ENCODE measurements around the gene GPR176. TPM values are rescaled to one million over a fixed set of nuclear protein-coding genes. Genes with fewer than 3 reads are reported as not detected.
"Not testable (repeated sequence)": the region's sequence is repeated elsewhere in the genome, so short reads cannot be mapped to it uniquely, and the experiment has no call there.

GPR176 gene
- total RNA-seq, 2 donors from 2014 or later = 43.0 to 88.0 TPM

DNA sequence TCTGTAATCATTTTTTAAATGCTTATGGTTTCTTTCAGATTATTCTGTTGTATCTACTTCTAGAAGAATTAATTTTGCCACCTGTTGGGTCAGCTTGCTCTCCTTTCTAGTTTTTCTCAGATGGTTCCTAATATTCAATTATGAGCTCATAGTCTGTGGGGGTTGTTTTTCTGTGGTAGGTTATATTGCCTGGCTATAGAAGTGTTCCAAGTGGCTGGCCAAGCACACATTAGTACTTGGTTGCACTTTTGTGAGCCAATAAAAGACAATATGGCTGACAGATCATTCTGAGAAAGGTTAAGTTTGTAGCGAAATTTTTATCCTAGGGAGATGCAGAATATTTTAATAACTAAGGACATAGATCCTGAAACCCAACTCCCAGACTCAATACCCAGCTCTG, 105.6 kb downstream of the GPR176 start:
- Histone ChIP-seq H3K27ac (no peak overlapping the region), H3K36me3 (no peaks in the 10 kb centered on the region), H3K4me1 (ENCODE audit: control insufficient read depth in 1 of 2, low read depth in 2 of 2) (peaks cover 0 to 9% of the 10 kb centered on the region in 2 donors), H3K9me3 (no peaks in the 10 kb centered on the region), H3K4me3 (no peak overlapping the region), H3K27me3 (replicated peaks; ENCODE audit: insufficient read depth) (no peaks in the 10 kb centered on the region)
- TF ChIP-seq CTCF (IDR thresholded peaks at IDR 0.05) = no peak
- no peak for DNase-seq (ENCODE audit: low spot score)
- ATAC-seq (ENCODE audit: insufficient number of reproducible peaks, low FRiP score, low read depth) = no peak

DNA sequence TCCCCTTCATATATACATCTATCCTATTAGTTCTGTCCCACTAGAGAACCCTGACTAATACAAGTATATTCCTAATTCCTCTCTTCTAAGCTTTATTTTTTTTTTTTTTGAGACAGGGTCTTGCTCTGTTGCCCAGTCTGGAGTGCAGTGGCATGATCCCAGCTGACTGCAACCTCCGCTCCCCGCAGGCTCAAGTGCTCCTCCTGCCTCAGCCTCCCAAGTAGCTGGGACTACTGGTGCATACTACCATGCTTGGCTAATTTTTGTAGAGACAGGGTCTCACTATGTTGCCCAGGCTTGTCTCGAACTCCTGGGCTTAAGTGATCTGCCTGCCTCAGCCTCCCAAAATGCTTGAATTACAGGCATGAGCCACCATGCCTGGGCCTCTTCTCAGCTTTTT, 107.4 kb downstream of the GPR176 start:
- H3K4me1 ChIP-seq (ENCODE audit: control insufficient read depth in 1 of 2, low read depth in 2 of 2); H3K36me3 ChIP-seq; H3K9me3 ChIP-seq; ATAC-seq (ENCODE audit: insufficient number of reproducible peaks, low FRiP score, low read depth); H3K27me3 ChIP-seq (replicated peaks; ENCODE audit: insufficient read depth); DNase-seq (ENCODE audit: low spot score); H3K4me3 ChIP-seq; H3K27ac ChIP-seq: not testable (repeated sequence)

- DNase-seq (ENCODE audit: low spot score) (no peak), ATAC-seq (ENCODE audit: insufficient number of reproducible peaks, low FRiP score, low read depth) (no peak)
- H3K27me3 ChIP-seq (replicated peaks; ENCODE audit: insufficient read depth) = no peaks in the 10 kb centered on the region
- no peaks in the 10 kb centered on the region for H3K9me3 ChIP-seq
- H3K36me3 ChIP-seq = no peaks in the 10 kb centered on the region
- no peaks in the 10 kb centered on the region for H3K4me1 ChIP-seq (ENCODE audit: control insufficient read depth in 1 of 2, low read depth in 2 of 2)
- H3K27ac ChIP-seq = no peak overlapping the region
- no peak for TF ChIP-seq CTCF (IDR thresholded peaks at IDR 0.05)
- H3K4me3 ChIP-seq = no peak overlapping the region
Observed at GRCh38 chr15:39808909-39809308, 111.2 kb downstream of the GPR176 start.

GRCh38 chr15:39807791-39808190, 112.3 kb downstream of the GPR176 start:
- ATAC-seq (ENCODE audit: insufficient number of reproducible peaks, low FRiP score, low read depth) = no peak
- no peaks in the 10 kb centered on the region for H3K4me1 ChIP-seq (ENCODE audit: control insufficient read depth in 1 of 2, low read depth in 2 of 2)
- no peak overlapping the region for H3K27ac ChIP-seq
- TF ChIP-seq CTCF (IDR thresholded peaks at IDR 0.05) = no peak
- no peak overlapping the region for H3K4me3 ChIP-seq
- no peaks in the 10 kb centered on the region for H3K27me3 ChIP-seq (replicated peaks; ENCODE audit: insufficient read depth)
- no peak for DNase-seq (ENCODE audit: low spot score)
- no peaks in the 10 kb centered on the region for H3K9me3 ChIP-seq
- no peaks in the 10 kb centered on the region for H3K36me3 ChIP-seq

DNA sequence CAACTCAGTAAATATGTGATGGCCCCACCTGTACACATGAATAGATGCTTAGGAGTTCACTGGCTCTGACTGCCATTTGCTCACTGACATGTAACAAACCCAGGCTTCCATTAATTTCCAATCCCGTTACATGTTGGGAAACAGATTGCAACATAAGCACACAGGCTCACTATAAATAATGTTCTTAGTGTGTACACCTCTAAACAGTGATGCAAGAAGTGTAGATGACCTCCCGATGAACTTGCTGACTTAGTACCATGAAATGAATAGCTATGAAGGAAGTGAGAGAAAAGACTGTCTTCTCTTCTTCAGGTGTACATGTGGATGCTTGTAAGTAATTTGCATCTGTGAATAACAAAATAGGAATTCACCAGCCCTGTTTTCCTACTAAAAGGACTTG, 116.0 kb downstream of the GPR176 start:
- Histone ChIP-seq H3K9me3 (no peaks in the 10 kb centered on the region), H3K27me3 (replicated peaks; ENCODE audit: insufficient read depth) (no peaks in the 10 kb centered on the region), H3K27ac (no peak overlapping the region), H3K36me3 (peaks cover 17% of the 10 kb centered on the region), H3K4me1 (ENCODE audit: control insufficient read depth in 1 of 2, low read depth in 2 of 2) (no peaks in the 10 kb centered on the region), H3K4me3 (no peak overlapping the region)
- no peak for TF ChIP-seq CTCF (IDR thresholded peaks at IDR 0.05)
- ATAC-seq (ENCODE audit: insufficient number of reproducible peaks, low FRiP score, low read depth) = no peak
- DNase-seq (ENCODE audit: low spot score) = no peak

- no peak for TF ChIP-seq CTCF (IDR thresholded peaks at IDR 0.05)
- Histone ChIP-seq H3K27me3 (replicated peaks; ENCODE audit: insufficient read depth) (no peaks in the 10 kb centered on the region), H3K4me3 (no peak overlapping the region), H3K27ac (no peak overlapping the region), H3K36me3 (peaks cover 21% of the 10 kb centered on the region), H3K9me3 (no peaks in the 10 kb centered on the region), H3K4me1 (ENCODE audit: control insufficient read depth in 1 of 2, low read depth in 2 of 2) (no peaks in the 10 kb centered on the region)
- DNase-seq (ENCODE audit: low spot score) = no peak
- no peak for ATAC-seq (ENCODE audit: insufficient number of reproducible peaks, low FRiP score, low read depth)
Observed at GRCh38 chr15:39803016-39803415, 117.0 kb downstream of the GPR176 start.

Measured in thoracic aorta (tissue), 2 donors.